GM12864 (cell line): ENCODE measurements around the gene NKX1-1.

Experiments used
- DNase-seq: peaks from one replicate; pipeline ENCODE4 v3.0.0-alpha.2; 2011; ENCODE audit warnings: low read depth
- H3K4me3 ChIP-seq: 2 replicates; pipeline ENCODE4 v1.5.1; 2011; ENCODE audit warnings: mild to moderate bottlenecking, low read depth, low read length, control low read depth
- TF ChIP-seq, protein P1 (sequence below): IDR thresholded peaks from 2 replicates; pipeline ENCODE4 v1.5.1; 2011; ENCODE audit warnings: low read depth, mild to moderate bottlenecking, moderate library complexity, low read length, control low read depth, inconsistent platforms; ENCODE audit errors: missing control alignments

The NKX1-1 gene

DNA sequence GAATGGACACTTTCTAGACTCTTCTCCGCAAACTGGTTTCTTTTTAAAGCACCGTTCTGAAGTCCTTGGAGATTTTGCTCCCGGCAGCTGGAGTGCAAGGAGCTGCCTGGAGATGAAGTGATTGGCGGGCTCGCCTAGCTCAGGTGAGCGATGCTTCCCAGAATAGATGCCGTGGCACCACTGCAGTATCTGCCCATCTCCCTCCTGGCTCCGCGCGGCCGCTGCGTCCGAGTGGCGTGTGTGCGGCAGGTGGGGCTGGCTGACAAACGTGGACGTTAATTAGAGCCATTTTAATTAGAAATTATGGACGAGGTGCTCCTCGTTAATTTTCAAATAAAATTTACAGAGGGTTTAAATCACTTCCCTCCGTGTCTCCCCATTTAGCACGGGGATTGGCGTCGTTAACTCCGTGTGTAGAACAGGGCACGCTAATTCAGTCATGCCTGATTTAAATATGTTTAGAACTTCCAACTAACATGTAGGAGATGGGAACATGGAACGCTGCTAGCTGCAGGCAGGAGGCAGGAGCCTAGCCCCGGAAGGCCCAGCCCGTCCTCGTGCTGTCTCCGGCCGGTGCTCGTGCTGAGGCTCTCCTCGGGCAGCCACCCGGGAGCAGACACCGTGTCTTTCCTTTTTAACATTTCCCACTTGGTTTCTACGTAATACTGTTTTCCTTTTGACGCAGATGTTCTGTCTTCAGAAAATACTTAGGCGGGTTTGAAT is 47.7 kb downstream of the NKX1-1 start:
- no peak overlapping the region for H3K4me3 ChIP-seq
- TF ChIP-seq, protein P1, sequence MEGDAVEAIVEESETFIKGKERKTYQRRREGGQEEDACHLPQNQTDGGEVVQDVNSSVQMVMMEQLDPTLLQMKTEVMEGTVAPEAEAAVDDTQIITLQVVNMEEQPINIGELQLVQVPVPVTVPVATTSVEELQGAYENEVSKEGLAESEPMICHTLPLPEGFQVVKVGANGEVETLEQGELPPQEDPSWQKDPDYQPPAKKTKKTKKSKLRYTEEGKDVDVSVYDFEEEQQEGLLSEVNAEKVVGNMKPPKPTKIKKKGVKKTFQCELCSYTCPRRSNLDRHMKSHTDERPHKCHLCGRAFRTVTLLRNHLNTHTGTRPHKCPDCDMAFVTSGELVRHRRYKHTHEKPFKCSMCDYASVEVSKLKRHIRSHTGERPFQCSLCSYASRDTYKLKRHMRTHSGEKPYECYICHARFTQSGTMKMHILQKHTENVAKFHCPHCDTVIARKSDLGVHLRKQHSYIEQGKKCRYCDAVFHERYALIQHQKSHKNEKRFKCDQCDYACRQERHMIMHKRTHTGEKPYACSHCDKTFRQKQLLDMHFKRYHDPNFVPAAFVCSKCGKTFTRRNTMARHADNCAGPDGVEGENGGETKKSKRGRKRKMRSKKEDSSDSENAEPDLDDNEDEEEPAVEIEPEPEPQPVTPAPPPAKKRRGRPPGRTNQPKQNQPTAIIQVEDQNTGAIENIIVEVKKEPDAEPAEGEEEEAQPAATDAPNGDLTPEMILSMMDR, result no peak
- no peak for DNase-seq

DNA sequence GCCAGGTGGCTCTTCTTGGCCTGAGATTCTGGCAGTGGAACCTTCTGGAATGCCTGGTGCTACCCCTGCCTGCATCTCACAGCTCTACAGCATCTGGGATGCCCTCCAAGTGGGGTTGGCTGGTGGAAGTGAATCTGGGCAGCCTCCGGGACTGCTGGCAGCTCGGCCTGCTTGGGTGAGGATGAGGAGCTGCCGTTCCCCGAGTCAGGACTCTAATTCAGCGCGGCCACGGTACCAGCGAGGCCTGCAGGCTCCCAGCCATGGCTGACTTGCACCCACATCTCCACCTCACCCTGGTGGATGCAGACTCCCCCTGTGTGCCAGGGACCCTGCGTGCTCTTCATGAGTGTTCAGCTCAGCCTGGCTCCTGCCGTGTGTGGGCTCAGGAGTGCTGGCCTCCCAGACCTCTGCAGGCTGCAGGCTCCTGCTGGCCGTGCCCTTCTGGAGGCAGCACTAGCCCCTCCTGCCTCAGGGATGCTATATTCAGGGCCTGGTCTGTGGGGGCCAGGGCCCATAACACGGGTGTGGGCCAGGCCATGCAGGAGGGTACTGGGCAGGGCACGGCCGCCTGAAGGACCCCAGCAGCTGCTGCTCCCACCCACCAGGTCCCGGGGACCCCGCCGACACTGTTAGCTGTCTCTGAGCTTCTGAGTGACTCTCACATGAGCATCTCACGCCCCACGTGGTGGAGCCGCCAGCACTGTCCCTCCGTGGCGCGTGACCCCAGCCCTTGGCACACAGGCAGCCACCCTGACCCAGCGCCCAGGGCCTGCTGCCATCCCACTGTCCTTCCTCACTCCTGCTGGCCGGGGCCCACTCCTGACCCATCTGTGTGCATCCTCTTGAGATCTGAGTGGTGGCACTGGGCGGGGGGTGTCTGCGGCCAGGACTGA is 48.6 kb downstream of the NKX1-1 start:
- H3K4me3 ChIP-seq, result no peak overlapping the region
- TF ChIP-seq, protein P1, result no peak
- DNase-seq, result no peak

DNA sequence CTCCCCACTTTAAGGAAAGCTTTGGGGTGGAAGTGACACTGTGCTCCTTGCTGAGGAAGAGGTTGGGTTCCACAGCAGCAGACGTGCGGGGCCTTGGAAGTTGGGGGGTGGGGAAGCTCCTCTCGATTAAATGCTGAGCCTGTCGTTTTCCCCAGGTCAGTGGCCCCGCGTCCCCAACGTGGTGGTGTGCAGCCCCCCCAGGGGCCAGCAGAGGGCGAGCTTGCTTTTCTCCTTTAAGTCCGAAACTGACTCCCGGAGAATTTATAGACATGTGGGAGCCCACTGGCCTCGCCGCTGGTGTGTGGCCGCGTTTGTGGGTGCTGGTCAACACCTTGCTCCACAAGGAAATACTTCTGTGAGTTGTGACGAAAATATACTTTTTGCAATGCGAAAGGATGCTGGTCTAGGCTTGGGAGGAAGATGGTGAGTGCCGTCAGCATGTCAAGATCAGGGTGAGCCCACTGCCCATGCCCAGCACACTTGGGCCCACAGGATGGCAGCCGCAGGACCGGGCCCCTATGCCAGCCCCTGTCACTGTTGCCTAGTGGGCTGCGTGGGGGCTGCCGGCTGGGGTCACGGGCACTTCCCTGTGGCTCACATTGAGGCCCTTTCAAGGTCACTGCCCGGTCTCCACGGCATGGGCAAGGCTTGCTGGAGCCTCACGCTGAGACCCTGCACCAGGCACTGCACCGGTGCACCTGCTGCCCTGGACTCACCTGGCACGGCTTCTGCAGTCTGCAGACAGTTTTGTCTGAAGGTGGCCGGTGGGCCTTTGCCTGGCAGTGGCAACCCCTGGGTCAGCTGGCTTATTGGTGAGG is 49.9 kb downstream of the NKX1-1 start:
- TF ChIP-seq, protein P1, result peak; percentile 76
- DNase-seq, result no peak
- no peak overlapping the region for H3K4me3 ChIP-seq

DNA sequence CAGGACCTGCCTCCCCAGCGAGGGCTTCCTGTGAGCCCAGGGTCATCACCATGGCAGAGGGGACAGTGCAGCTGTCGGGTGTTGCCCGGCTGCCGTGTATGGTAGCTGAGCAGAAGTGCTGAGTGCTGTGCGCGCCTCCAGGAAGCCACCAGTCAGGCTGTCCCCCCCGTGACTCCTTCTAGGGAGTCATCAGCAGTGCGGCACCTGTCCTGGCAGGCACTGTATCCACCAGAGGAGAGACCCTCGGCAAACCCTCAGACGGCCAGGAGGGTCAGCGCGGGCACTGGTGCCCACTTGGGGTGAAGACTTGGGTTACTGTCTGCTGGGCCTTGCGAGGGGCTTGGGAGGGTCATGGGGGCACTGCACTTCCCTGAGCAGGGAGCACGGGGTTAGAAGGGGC is 50.9 kb downstream of the NKX1-1 start:
- TF ChIP-seq, protein P1, result no peak
- H3K4me3 ChIP-seq, result no peak overlapping the region
- no peak for DNase-seq

DNA sequence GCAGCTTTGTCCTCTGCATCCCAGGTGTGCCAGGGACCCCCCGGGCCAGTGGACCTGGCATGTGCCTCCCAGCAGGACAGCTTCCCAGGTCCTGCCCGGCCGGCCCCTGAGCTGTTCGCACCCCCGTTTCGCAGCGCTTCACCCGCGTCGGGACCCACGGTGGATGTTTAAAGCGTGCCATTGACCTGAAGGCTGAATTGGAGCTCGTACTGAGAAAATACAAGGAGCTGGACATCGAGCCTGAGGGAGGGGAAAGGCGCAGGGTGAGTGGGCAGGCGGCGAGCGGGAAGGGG is 51.3 kb downstream of the NKX1-1 start:
- TF ChIP-seq, protein P1, result no peak
- no peak for DNase-seq
- no peak overlapping the region for H3K4me3 ChIP-seq

DNA sequence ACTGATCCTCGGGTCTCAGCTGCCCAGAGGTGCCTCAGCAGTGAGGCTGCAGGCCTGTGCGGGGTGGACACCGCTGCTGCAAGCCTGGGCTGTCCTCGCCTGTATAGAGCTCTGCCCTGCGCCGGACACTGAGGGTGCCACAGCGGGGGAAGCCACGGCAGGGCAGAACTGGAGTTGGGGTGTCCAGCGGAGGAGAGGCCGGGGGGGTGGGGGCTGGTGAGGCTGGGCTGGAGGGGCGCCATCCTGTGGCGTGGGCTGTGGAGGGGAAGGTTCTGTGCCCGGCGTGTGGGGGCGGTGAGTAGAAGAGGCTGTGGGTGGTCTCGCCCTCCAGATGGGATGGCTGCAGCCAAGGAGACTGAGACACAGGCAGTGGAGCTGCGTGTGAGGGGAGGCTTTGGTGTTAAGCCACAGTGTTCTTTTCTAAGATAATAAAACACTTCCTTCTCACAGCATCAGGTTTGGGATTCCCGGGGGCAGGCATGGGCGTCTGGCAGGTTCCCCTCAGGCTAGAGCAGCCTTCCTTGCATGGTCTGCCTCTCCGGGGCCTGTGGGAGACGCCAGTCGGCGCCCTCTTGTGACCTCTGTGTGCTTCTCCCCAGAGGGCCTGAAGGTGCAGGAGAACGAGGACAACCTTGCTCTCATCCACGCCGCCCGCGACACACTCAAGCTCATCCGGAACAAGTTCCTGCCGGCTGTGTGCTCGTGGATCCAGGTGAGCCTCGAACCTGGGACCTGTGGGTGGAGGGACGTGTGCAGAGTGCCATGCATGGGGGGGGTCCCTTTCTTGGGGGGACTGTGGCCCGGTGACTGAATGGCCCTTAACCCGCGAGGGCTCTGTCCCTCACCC is 51.9 kb downstream of the NKX1-1 start:
- DNase-seq, result no peak
- H3K4me3 ChIP-seq, result no peak overlapping the region
- TF ChIP-seq, protein P1, result no peak
